HL-60/S4 treated with retinoic acid at 250 ng/mL for 4 days and 3 days (cell line): Measurements from ENCODE around the gene DMD.
"Not testable (repeated sequence)": the region's sequence is repeated elsewhere in the genome, so short reads cannot be mapped to it uniquely, and the experiment has no call there.

Experiments
- in situ Hi-C: fragments of 300-500 bp; cut with MboI; formaldehyde crosslinking; loops from 2 replicates; pipeline ENCODE4 v1.7.0; 2022; ENCODE audit warnings: low sequenced_read_pairs

DMD gene

GRCh38 chrX:32867781-32868523, 343.4 kb downstream of the DMD start:
- in situ Hi-C loops, result no loop called here

- in situ Hi-C loops, result no loop called here
These were observed 359.1 kb downstream of the DMD start for GRCh38 chrX:32852203-32852602.

- in situ Hi-C loops, result no loop called here
These were observed 359.8 kb downstream of the DMD start for GRCh38 chrX:32851556-32851955.

DNA sequence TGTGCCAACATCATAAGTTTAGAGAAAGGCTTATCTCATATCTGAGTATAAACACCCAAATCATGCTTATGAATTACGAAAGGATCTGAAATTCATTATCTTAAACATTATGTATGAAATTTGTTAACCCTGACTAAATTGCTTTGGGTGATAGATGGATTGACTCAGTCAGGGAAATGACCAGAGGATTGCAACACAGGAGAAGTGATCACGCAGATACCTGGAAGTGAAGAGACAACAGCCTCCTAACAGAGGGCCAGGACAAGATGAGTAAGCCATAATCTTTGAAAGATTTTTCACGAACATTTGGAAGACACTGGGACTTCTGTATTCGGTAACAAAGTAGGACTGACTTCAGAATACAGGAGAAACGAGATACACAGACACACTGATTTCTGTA, 363.4 kb downstream of the DMD start:
- in situ Hi-C loops, result no loop called here

- in situ Hi-C loops, result no loop called here
These were observed 369.3 kb downstream of the DMD start for GRCh38 chrX:32842053-32842452.

DNA sequence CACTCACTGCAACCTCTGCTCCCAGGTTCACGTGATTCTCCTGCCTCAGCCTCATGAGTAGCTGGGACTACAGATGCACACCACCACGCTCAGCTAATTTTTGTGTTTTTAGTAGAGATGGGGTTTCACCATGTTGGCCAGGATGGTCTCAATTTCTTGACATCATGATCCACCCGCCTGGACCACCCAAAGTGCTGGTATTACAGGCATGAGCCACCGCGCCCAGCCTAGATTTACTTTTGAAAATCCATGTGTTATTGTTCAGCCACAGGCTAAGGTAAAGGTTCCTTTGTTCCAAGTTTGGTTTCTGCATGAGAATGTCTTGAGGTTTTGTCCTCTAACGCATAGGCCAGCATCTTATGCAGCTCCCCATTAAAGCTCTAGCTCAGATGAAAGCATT, 371.6 kb downstream of the DMD start:
- in situ Hi-C loops, result no loop called here

- in situ Hi-C loops, result no loop called here
These were observed 386.3 kb downstream of the DMD start for GRCh38 chrX:32825009-32825408.

GRCh38 chrX:32804034-32804433, 407.3 kb downstream of the DMD start:
- in situ Hi-C loops, result no loop called here

GRCh38 chrX:32798990-32799389, 412.4 kb downstream of the DMD start:
- in situ Hi-C loops, result no loop called here

DNA sequence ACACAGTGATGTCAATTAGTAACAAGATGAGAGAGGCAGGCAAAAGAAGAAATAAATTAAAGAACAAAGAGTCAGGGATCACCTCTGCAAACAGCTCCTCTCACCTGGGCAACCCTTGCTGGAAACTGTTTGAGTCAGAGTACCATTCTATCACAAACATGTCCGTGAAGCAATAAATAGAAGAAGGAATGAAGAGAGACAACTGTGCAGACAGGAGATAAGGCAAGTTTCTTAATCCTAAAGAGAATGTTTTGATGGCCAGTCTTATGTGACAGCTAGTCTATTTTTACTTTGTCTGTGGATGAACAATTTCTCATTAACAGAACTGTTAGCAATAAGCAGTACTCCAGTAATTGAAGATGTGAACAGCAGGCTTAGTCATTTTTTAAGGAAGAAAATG, 422.4 kb downstream of the DMD start:
- in situ Hi-C loops, result no loop called here

GRCh38 chrX:32780109-32780508, 431.2 kb downstream of the DMD start:
- in situ Hi-C loops, result no loop called here

GRCh38 chrX:32778965-32779364, 432.4 kb downstream of the DMD start:
- in situ Hi-C loops, result no loop called here

DNA sequence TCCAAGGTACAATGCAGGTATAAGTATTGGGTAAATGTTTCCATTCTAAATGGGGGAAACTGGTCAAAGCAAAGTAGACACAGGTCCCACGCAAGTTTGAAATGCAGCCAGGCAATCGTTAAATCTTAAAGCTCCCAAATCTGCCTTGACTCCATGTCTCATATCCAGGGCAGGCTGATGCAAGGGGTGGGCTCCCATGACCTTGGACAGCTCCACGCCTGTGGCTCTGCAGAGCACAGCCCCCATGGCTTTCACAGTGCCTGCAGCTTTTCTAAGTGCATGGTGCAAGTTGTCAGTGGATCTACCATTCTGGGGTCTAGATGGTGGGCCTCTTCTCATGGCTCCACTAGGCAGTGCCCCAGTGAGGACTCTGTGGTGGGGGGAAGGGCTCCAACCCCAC, 436.4 kb downstream of the DMD start:
- in situ Hi-C loops, result no loop called here

- in situ Hi-C loops, result no loop called here
These were observed 462.3 kb downstream of the DMD start for GRCh38 chrX:32749070-32749469.

DNA sequence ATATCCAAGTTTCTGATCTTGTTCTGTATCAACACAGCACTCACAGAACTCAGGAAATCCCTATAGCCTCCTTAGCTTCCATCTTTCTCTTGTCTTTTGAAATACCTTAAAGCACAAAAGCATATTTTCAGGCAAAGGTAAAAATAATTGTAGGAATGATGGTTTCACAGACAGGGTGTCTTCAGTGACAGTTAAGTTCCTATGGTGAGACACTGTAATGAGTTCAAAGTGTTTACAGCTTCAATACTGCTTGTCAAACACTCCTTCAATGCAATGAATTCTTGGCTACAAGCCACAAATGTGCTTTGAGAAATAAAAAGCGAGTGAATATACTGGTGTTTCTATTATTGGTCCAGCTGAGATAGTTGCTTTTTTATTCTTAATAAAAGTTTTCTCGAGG, 466.0 kb downstream of the DMD start:
- in situ Hi-C loops, result no loop called here

DNA sequence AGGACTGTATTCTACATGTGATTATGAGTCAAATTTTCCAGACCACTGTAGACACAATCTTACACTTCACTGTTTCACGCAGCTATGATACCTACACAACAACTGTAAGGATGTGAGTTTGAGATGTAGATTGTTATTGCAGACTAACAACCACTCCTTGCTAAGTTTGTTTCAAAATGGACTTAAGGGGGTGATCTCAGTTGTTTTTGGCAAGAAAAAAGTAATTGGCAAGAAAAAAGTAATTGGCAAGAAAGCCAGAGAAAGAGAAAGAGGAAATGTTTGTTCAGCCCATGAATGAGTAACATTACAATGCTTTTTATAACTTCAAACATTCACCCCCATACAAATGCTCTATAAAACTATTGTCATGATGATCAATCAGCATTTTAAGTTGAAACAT, 466.4 kb downstream of the DMD start:
- in situ Hi-C loops, result no loop called here

GRCh38 chrX:32741910-32742309, 469.4 kb downstream of the DMD start:
- in situ Hi-C loops, result no loop called here

- in situ Hi-C loops, result no loop called here
These were observed 502.8 kb downstream of the DMD start for GRCh38 chrX:32708542-32708941.

GRCh38 chrX:32705385-32705784, 506.0 kb downstream of the DMD start:
- in situ Hi-C loops, result not testable (repeated sequence)

DNA sequence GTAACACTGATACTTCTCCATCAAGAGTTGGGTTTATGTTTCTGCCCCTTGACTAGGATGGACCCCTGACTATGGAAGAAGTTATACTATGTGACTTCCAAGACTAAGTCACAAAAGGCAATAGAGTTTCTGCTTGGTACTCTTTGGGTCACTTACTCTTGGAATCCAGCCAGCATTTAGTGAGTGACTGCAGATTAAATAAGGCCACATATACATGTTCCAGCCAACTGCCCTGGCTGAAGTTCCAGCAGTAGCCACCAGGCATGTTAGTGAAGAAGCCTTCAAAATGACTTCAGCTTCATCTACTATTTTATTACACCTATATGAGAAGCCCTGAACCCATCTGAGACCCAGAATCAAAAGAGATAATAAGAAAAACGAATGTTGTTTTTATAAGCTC, 524.0 kb downstream of the DMD start:
- in situ Hi-C loops, result no loop called here

- in situ Hi-C loops, result no loop called here
These were observed 532.9 kb downstream of the DMD start for GRCh38 chrX:32678487-32678886.

DNA sequence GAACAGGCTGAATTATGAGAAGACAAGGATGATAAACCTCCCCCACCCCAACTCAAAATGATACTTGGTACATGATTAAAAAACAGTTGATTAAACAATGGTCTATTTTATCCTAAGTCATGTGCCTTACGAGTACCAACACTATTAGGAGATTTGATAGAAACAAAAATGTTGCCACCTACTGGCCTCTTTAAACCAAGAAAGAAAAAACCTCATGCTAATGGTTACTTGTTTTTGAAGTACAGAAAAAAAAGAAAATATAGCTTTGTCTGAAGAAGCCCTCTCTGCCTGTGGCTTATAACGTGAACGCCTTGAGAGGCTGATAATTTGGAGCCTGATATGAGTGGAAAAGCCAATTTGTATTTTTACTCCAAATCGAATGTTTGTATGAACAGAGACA, 538.2 kb downstream of the DMD start:
- in situ Hi-C loops, result no loop called here

- in situ Hi-C loops, result no loop called here
These were observed 548.8 kb downstream of the DMD start for GRCh38 chrX:32662516-32662915.
